Left ventricle myocardium superior (tissue), 1 donor: ENCODE data around the gene CXCR6. TPM values are rescaled to one million over a fixed set of nuclear protein-coding genes. Genes with fewer than 3 reads are reported as not detected.
A peak's percentile ranks its signal among the peaks of the same experiment; 100 is the strongest.

ENCODE experiments used
- ATAC-seq: fragments of 200-7000 bp; cut with Tn5 transposase; one replicate; pipeline ENCODE4 v1.9.1; 2020; ENCODE audit warnings: mild to moderate bottlenecking, moderate library complexity
- DNase-seq: peaks from one replicate; pipeline ENCODE4 v3.0.0-alpha.2; 2020
- intact Hi-C: fragments of 100-400 bp; cut with micrococcal nuclease; formaldehyde crosslinking; loops from one replicate; pipeline ENCODE4 v1.11.0; 2022
- total RNA-seq: library from RNA; stranded (reverse); fragmentation: NEBNext Ultra II Directional; extraction: Animal tissue kit (Norgen Biotek cat#: 25700); gene quantifications from one replicate; pipeline ENCODE4 v1.2.1, GENCODE V29; 2021
- donor health status: DM: no; HTN: yes; CAD: no; lungs with severe emphysema.

The CXCR6 gene
- total RNA-seq, 1 donor from 2014 or later: 0.59 TPM

GRCh38 chr3:45917146-45917898 is 25.9 kb upstream of the CXCR6 start:
- intact Hi-C loops: no loop called here
- ATAC-seq: no peak
- DNase-seq: no peak

GRCh38 chr3:45921158-45922038 is 21.9 kb upstream of the CXCR6 start:
- intact Hi-C loops: no loop called here
- no peak for DNase-seq
- ATAC-seq: no peak

GRCh38 chr3:45922039-45922326 is 21.3 kb upstream of the CXCR6 start:
- ATAC-seq (no peak), DNase-seq (no peak)
- intact Hi-C loops: no loop called here

- ATAC-seq (peak; percentile 56), DNase-seq (no peak)
- intact Hi-C loops: no loop called here
These were observed 20.2 kb upstream of the CXCR6 start for GRCh38 chr3:45922950-45923590.

GRCh38 chr3:45923755-45924154 is 19.5 kb upstream of the CXCR6 start:
- ATAC-seq: no peak
- intact Hi-C loops: no loop called here

GRCh38 chr3:45927881-45928280 is 15.4 kb upstream of the CXCR6 start:
- intact Hi-C loops: no loop called here
- ATAC-seq: no peak
- DNase-seq: no peak

More at GRCh38 chr3:45923755-45924154, 19.5 kb upstream of the CXCR6 start:
- no peak for DNase-seq

- intact Hi-C loops: no loop called here
- peak; percentile 58 for DNase-seq
- ATAC-seq: peak; percentile 47
These were observed 14.1 kb upstream of the CXCR6 start for GRCh38 chr3:45929042-45929679.

GRCh38 chr3:45931496-45931895 is 11.8 kb upstream of the CXCR6 start:
- DNase-seq: no peak
- intact Hi-C loops: no loop called here

GRCh38 chr3:45932112-45932511 is 11.2 kb upstream of the CXCR6 start:
- ATAC-seq (no peak), DNase-seq (no peak)
- intact Hi-C loops: no loop called here

More at GRCh38 chr3:45931496-45931895, 11.8 kb upstream of the CXCR6 start:
- ATAC-seq: peak; percentile 13

GRCh38 chr3:45933591-45933990 is 9.7 kb upstream of the CXCR6 start:
- DNase-seq (no peak), ATAC-seq (peak; percentile 27)
- intact Hi-C loops: no loop called here

GRCh38 chr3:45936261-45936660 is 7.0 kb upstream of the CXCR6 start:
- DNase-seq: no peak
- no peak for ATAC-seq
- intact Hi-C loops: no loop called here

GRCh38 chr3:45937206-45938042 is 5.8 kb upstream of the CXCR6 start:
- ATAC-seq: no peak
- intact Hi-C loops: loop anchor here (2.0 kb wide), 1 partner anchor 141 kb away; no protein-coding TSS in a partner anchor

GRCh38 chr3:45938043-45938435 is 5.2 kb upstream of the CXCR6 start:
- ATAC-seq (no peak), DNase-seq (no peak)
- intact Hi-C loops: loop anchor here (2.0 kb wide), 1 partner anchor 141 kb away; no protein-coding TSS in a partner anchor

More at GRCh38 chr3:45937206-45938042, 5.8 kb upstream of the CXCR6 start:
- DNase-seq: no peak

- DNase-seq (peak; percentile 74), ATAC-seq (peak; percentile 85)
- intact Hi-C loops: loop anchor here (2.0 kb wide), 1 partner anchor 140 kb away; no protein-coding TSS in a partner anchor
These were observed 4.4 kb upstream of the CXCR6 start for GRCh38 chr3:45938864-45939263.

- ATAC-seq (peak; percentile 10), DNase-seq (no peak)
- intact Hi-C loops: loop anchor here (2.0 kb wide), 1 partner anchor 139 kb away; no protein-coding TSS in a partner anchor
These were observed 3.9 kb upstream of the CXCR6 start for GRCh38 chr3:45939341-45939771.

GRCh38 chr3:45940004-45940780 is 3.1 kb upstream of the CXCR6 start:
- no peak for DNase-seq
- intact Hi-C loops: no loop called here
- no peak for ATAC-seq

GRCh38 chr3:45940781-45941365 is 2.4 kb upstream of the CXCR6 start:
- intact Hi-C loops: no loop called here
- no peak for ATAC-seq
- no peak for DNase-seq
